C4-2B (cell line): ENCODE results near the gene DRICH1.
"Not testable (repeated sequence)": the region's sequence is repeated elsewhere in the genome, so short reads cannot be mapped to it uniquely, and the experiment has no call there.

Source experiments
- H3K27ac ChIP-seq: fragments of 450-650 bp; 2 replicates; pipeline ENCODE4 v1.5.1; 2017
- ZFX ChIP-seq: fragments of 450-650 bp; IDR thresholded peaks from 2 replicates; pipeline ENCODE4 v1.6.1; 2017
- TF ChIP-seq, protein P1 (sequence below): fragments of 450-650 bp; conservative IDR thresholded peaks from 2 replicates; pipeline ENCODE4 v1.5.1; 2017; ENCODE audit warnings: mild to moderate bottlenecking

The DRICH1 gene

DNA sequence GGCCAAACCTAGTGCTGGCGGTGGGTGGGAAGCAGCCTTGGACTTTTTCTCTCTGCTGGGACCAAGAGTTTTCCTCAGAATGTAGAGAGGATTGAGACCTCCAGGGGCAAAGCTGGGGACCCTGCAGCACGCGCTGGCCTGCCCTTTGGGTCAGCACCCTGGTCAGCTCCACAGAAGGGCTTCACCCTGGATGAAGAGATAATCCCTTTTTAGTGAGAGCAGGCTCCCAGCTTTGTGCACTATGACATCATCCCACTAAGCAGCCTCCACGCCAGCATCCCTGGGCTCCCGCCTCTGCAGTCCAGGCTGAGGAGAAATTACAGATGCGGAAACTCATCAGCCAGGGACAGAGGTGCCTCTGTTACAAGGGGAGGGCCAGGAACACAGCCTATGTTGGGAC lies 23.5 kb downstream of the DRICH1 start:
- H3K27ac ChIP-seq = no peak overlapping the region
- no peak for TF ChIP-seq ZFX
- TF ChIP-seq, protein P1, sequence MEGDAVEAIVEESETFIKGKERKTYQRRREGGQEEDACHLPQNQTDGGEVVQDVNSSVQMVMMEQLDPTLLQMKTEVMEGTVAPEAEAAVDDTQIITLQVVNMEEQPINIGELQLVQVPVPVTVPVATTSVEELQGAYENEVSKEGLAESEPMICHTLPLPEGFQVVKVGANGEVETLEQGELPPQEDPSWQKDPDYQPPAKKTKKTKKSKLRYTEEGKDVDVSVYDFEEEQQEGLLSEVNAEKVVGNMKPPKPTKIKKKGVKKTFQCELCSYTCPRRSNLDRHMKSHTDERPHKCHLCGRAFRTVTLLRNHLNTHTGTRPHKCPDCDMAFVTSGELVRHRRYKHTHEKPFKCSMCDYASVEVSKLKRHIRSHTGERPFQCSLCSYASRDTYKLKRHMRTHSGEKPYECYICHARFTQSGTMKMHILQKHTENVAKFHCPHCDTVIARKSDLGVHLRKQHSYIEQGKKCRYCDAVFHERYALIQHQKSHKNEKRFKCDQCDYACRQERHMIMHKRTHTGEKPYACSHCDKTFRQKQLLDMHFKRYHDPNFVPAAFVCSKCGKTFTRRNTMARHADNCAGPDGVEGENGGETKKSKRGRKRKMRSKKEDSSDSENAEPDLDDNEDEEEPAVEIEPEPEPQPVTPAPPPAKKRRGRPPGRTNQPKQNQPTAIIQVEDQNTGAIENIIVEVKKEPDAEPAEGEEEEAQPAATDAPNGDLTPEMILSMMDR = no peak

DNA sequence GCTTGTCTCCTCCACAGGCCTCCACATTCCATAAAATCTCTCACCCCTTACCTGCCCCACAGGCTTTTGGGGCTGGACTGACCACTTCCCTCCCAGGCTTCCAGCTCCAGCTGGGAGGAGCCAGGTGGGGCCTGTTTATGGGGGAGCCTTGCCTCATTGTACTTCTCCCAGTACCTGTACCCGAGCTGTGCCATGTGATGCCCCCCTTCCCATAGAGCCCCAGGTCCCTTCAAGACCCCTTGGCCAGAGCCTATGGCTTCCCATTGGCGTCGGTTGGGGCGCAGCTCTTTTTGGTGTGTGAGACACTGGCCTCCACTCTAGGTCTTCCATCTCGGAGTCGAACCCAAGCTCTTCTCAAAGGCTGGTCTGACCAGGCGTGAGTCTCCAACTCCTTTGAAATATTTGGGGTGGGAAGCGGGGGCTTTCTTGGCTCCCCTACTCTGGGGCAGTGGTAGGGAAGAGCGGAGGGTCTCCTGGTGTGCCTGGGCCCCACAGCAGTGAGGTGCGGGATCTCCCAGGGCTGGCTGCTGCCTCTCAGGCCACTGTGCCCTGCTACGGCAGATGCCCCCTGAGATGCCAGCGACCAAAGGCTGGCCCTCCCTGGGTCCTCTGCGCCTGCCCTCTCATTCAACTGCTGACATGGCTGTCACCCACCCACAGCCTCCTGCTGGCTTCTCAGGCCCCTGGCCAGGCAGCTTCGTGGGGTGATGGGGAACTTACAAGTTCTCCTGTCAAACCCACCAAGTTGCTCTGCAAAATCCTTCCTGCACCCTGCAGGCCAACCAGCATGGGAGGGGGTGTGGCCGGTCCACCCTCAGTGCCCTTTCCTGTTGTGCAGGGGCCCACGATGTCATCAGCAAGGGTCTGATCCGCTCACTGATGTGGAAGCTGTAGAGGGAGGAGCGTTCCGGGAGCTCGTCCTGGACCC lies 25.7 kb downstream of the DRICH1 start:
- H3K27ac ChIP-seq = no peak overlapping the region
- TF ChIP-seq, protein P1 = no peak
- no peak for TF ChIP-seq ZFX

DNA sequence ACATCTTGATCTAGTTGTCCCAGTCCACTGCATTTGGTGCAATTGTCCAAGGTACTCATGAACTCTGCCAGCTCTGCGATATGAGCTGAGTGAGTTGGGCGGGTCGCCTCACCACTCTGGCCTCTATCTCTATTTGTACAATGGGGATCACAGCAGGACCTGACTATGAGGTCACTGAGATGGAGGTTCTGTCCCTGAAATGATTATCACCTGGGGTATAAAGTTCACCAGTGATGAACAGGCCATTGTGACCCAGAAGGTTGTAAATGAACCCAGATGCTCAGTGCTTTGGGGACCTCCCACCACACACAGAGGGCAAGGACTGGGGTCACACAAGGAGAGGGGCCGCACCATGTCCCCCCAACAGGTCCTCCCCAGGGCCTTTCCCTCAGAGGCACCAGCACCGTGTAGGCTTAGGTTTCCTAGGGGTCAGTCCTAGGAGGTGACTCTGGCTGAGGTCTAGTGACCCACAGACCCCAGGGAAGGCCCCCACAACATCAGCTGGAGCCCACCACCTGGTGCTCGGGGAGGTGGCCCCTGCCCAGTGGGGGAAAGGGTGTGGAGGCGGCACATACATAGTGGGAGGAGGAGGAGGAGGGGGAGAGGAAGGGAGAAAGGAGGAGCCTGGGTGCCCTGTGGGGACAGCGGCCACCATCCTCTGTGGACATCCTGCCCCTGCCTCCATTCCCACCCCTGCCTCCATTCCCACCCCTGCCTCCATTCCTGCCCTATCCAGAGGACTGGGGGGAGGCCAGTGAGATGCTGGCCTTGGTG lies 27.0 kb downstream of the DRICH1 start:
- H3K27ac ChIP-seq = no peak overlapping the region
- no peak for TF ChIP-seq ZFX
- TF ChIP-seq, protein P1 = no peak

DNA sequence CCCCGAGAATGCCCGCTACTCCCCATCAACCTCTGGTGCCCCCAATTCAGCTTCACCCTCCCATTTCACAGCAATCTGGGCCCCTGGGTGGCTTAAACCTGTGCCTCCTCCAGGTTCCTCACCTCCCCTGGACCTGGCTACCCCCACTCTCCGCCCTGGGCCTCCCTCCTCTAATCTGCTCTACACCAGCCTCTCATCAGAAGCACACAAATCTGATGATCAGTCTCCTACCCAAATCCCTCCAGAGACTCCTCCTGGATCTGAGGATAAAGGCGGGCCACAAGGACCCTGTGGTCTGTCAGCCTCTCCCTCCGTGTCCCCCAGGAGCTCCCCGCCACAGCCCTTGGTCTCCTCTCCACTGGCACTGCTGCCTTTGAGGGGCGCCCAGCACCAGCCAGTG lies 28.9 kb downstream of the DRICH1 start:
- no peak for TF ChIP-seq ZFX
- TF ChIP-seq, protein P1 = no peak
- no peak overlapping the region for H3K27ac ChIP-seq

DNA sequence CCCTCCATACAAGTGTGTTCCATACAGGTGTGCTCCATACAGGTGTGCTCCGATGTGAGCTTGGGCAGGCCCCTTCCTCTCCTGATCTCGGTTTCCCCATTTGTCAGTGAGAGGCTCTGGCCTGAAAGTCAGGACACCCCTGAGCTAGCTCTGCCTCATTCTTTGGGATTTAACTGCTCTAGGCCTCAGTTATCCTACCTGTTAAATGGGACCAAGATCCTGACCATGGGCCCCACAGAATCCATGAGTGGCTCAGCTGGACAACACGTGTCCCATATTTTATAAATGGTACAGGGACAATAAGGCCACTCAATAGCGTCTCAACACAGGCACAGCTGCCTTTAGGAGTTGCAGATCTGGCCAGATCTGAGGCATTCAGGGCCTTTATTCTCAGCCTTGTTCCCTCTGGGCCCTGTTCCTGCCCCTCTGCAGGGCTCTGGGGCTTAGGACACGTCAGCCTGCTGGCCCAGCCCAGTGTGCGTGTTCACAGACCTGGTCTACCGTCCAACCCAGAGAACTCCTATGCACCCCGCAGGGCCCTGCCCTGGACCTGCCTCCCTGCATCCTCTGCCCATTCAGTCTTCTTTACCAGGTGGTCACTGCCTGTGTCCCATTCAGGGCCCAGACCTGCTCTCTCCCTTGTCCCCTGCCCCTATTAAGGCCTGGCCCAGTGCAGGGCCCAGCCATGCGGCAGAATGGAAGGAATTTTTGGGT lies 33.2 kb downstream of the DRICH1 start:
- TF ChIP-seq, protein P1 = no peak
- TF ChIP-seq ZFX = no peak
- H3K27ac ChIP-seq = no peak overlapping the region

DNA sequence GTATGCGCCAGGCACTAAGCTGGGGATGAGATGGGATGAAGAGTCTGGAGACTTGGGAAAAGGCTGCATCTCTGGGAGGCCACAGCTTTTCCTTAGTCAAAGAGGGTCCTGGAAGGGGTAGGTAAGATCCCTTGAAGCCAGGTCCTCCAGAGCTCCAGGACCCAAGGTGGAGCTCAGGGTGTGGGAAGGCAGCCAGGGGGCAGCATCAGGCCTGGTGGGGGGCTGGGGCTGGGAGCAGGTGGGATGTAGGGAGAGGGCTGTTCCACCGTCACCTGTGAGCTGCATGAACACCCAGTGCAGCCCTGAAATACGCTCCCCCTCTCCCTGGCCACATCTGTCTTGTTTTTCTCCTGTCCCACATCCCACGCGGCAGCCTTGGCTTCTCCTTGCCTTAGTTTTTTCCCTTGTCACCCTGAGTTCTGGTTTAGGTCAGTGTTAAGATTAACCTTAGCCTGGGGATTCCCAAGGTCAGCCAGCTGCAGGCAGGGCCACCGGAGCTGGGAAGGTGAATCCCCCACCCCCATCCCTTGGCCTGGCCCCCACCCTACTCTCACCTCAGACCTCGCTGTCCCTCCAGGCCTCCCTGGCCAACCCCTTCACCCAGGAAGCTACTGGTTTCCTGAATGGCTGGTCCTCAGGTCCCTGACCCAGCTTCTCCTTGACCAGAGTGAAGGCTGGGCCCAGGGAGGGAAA lies 34.4 kb downstream of the DRICH1 start:
- H3K27ac ChIP-seq = not testable (repeated sequence)

DNA sequence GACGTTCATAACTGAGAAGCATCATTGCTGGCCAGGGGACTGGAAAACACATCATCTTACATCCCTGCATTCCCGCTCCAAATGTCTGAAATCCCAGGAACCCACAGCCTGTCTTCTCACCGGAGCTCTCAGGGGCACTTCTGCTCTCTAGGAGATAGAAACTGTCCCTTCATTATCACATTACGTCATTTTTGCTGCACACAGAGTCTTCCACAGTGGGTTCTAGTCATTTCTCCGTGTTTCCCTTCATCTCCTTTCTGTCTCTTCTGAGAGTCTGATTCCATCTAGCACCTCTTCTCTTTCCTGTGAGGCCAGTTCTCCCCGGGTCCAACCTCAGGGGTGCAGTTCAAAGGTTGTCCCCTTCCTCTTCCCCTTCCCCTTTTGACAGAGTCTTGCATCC lies 36.2 kb downstream of the DRICH1 start:
- H3K27ac ChIP-seq = not testable (repeated sequence)
